Natural killer cell (primary cell): Measurements from ENCODE around the gene SULF2. TPM values are rescaled to one million over a fixed set of nuclear protein-coding genes. Genes with fewer than 3 reads are reported as not detected.

ENCODE experiments used
- ATAC-seq, 3 donors: fragments of 150-1000 bp in 2 of 3; fragments of 200-7000 bp in 1 of 3; cut with Tn5 transposase; 1 replicate in 1 of 3; 2 replicates in 2 of 3; pipeline ENCODE4 v1.10.0; 2021; ENCODE audit warnings: mild to moderate bottlenecking in 2 of 3, moderate library complexity in 2 of 3
- DNase-seq, 2 donors: peaks; one replicate each; pipeline versions ENCODE4 v3.0.0 to v3.0.0-alpha.2; 2013 to 2021; ENCODE audit warnings: mixed read lengths in 1 of 2
- H3K27ac ChIP-seq: one replicate; pipeline ENCODE4 v1.5.1; 2013; ENCODE audit warnings: mild to moderate bottlenecking, low read length
- H3K27me3 ChIP-seq: one replicate; pipeline ENCODE4 v1.6.1; 2013; ENCODE audit warnings: low read length; ENCODE audit not compliant: control insufficient read depth, insufficient read depth
- H3K36me3 ChIP-seq: one replicate; pipeline ENCODE4 v1.6.1; 2013; ENCODE audit warnings: low read length; ENCODE audit not compliant: control insufficient read depth, insufficient read depth
- H3K4me1 ChIP-seq: one replicate; pipeline ENCODE4 v1.6.1; 2013; ENCODE audit warnings: low read length; ENCODE audit not compliant: control insufficient read depth, insufficient read depth
- H3K4me3 ChIP-seq: one replicate; pipeline ENCODE4 v1.5.1; 2013; ENCODE audit warnings: low read length
- H3K9me3 ChIP-seq: one replicate; pipeline ENCODE4 v1.6.1; 2013; ENCODE audit warnings: low read length; ENCODE audit not compliant: control insufficient read depth, insufficient read depth
- H3K27ac Mint-ChIP-seq, 2 donors: one replicate each; pipeline ENCODE4 v1.8.0; 2022; ENCODE audit warnings: mild to moderate bottlenecking in 2 of 2, mixed read lengths in 2 of 2, moderate library complexity in 1 of 2
- H3K27me3 Mint-ChIP-seq, 2 donors: one replicate each; pipeline ENCODE4 v1.8.0; 2022; ENCODE audit warnings: low read depth in 2 of 2, mixed read lengths in 2 of 2
- H3K36me3 Mint-ChIP-seq: one replicate; pipeline ENCODE4 v1.8.0; 2022; ENCODE audit warnings: mixed read lengths
- H3K4me1 Mint-ChIP-seq, 2 donors: one replicate each; pipeline ENCODE4 v1.8.0; 2022; ENCODE audit warnings: mixed read lengths in 2 of 2
- H3K4me3 Mint-ChIP-seq: one replicate; pipeline ENCODE4 v1.8.0; 2022; ENCODE audit warnings: mild to moderate bottlenecking, moderate library complexity, mixed read lengths
- H3K9me3 Mint-ChIP-seq, 2 donors: one replicate each; pipeline ENCODE4 v1.8.0; 2022; ENCODE audit warnings: mixed read lengths in 2 of 2
- WGBS: methylation state at CpG from one replicate; pipeline ENCODE4 v1.1.7; 2013; ENCODE audit warnings: missing lambda C conversion rate; ENCODE audit not compliant: insufficient coverage; 5-methylcytosine and 5-hydroxymethylcytosine counted together
- intact Hi-C: fragments of 100-400 bp; cut with micrococcal nuclease; formaldehyde crosslinking; loops from one replicate; pipeline ENCODE4 v1.14.2; 2022
- total RNA-seq, 4 donors: library from RNA; stranded (reverse); fragments of 120-200 nt in 1 of 4; gene quantifications; one replicate each; pipeline versions ENCODE4 v1.2.3 to v1.2.4, GENCODE V29; 2013 to 2022
- TF ChIP-seq, protein P1 (sequence below): fragments of 200-600 bp; IDR thresholded peaks from one replicate; pipeline ENCODE4 v1.8.0; 2022; ENCODE audit warnings: antibody characterized with exemption

Gene SULF2
- total RNA-seq, 3 donors from 2014 or later (not counting 1 experiment from before 2014, with no cell fraction given), result 8.1 to 48.7 (median 12.3) TPM

DNA sequence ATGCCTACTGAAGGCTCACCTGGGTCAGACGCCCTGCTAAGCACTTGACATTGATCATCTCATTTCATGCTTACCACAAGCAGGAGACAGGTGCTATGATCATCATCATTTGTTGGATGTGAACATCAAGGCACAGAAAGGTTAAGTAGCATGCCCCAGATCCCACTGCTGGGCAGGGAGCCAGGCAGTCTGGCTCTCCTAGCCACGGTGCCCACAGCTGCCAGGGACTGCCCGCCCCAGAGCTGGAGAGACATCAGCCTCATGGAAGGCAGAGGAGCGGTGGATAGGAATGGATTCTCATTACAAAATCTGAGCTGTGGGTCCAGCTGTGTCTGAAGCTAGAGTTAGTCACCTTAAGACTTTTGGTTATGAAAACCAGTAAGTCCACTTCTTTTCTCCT lies 3.6 kb downstream of the SULF2 start:
- H3K9me3 ChIP-seq, result no peaks in the 10 kb centered on the region
- Mint-ChIP-seq H3K4me1 (peaks cover 0 to 4% of the 10 kb centered on the region in 2 donors), H3K9me3 (no peaks in the 10 kb centered on the region), H3K27me3 (peaks cover 33 to 35% of the 10 kb centered on the region in 2 donors), H3K4me3 (no peak overlapping the region), H3K36me3 (no peaks in the 10 kb centered on the region), H3K27ac (no peak overlapping the region)
- DNase-seq (no peak), ATAC-seq (no peak)
- WGBS, result 72% methylated on average over 4 of the region's 4 CpGs
- H3K4me3 ChIP-seq, result no peak overlapping the region
- TF ChIP-seq, protein P1, sequence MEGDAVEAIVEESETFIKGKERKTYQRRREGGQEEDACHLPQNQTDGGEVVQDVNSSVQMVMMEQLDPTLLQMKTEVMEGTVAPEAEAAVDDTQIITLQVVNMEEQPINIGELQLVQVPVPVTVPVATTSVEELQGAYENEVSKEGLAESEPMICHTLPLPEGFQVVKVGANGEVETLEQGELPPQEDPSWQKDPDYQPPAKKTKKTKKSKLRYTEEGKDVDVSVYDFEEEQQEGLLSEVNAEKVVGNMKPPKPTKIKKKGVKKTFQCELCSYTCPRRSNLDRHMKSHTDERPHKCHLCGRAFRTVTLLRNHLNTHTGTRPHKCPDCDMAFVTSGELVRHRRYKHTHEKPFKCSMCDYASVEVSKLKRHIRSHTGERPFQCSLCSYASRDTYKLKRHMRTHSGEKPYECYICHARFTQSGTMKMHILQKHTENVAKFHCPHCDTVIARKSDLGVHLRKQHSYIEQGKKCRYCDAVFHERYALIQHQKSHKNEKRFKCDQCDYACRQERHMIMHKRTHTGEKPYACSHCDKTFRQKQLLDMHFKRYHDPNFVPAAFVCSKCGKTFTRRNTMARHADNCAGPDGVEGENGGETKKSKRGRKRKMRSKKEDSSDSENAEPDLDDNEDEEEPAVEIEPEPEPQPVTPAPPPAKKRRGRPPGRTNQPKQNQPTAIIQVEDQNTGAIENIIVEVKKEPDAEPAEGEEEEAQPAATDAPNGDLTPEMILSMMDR, result no peak
- H3K4me1 ChIP-seq, result peaks cover 10% of the 10 kb centered on the region
- no peaks in the 10 kb centered on the region for H3K27me3 ChIP-seq
- H3K27ac ChIP-seq, result no peak overlapping the region
- intact Hi-C loops, result no loop called here
- no peaks in the 10 kb centered on the region for H3K36me3 ChIP-seq

DNA sequence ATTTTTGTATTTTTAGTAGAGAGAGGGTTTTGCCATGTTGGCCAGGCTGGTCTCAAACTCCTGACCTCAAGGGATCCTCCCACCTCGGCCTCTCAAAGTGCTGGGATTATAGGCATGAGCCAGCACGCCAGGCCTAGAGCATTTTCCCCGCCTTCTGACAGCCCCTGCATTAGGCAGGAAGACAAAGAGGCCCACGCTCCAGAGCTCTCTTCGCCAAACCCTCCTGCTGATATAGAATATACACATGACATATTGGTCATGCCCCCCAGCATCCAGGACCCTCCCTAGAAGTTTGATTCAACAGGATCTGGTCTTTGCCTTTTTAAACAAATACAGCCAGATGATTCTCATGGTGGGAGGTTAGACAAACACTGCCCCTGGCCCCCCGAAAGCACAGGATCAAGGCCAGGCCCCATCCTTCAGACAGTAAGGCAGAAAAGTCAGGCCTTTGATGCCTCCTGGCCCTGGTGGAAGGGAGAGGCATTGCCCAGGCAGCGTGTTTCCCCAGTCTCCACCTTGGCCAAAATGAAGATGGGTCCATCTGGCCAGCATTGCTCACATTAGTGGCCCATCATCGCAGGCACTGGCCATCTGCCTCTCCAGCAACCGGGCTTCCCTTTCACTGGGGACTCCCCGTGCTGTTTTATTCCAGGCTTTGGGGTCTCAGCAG lies 4.4 kb downstream of the SULF2 start:
- Histone ChIP-seq H3K4me1 (peaks cover 7% of the 10 kb centered on the region), H3K27ac (no peak overlapping the region), H3K36me3 (no peaks in the 10 kb centered on the region), H3K4me3 (no peak overlapping the region), H3K9me3 (no peaks in the 10 kb centered on the region), H3K27me3 (no peaks in the 10 kb centered on the region)
- intact Hi-C loops, result no loop called here
- H3K27ac Mint-ChIP-seq, result no peak overlapping the region
- DNase-seq (no peak), ATAC-seq (no peak)
- no peaks in the 10 kb centered on the region for H3K36me3 Mint-ChIP-seq
- TF ChIP-seq, protein P1, result no peak
- H3K27me3 Mint-ChIP-seq, result peaks cover 25 to 29% of the 10 kb centered on the region in 2 donors
- H3K4me1 Mint-ChIP-seq, result no peaks in the 10 kb centered on the region
- no peak overlapping the region for H3K4me3 Mint-ChIP-seq
- H3K9me3 Mint-ChIP-seq, result no peaks in the 10 kb centered on the region
- WGBS, result 89% methylated on average over 10 of the region's 10 CpGs

- Histone ChIP-seq H3K27ac (no peak overlapping the region), H3K9me3 (peaks cover 4% of the 10 kb centered on the region), H3K27me3 (no peaks in the 10 kb centered on the region), H3K4me1 (peaks cover 8% of the 10 kb centered on the region), H3K4me3 (no peak overlapping the region), H3K36me3 (no peaks in the 10 kb centered on the region)
- intact Hi-C loops, result no loop called here
- 89% methylated on average over 17 of the region's 17 CpGs for WGBS
- DNase-seq (no peak), ATAC-seq (no peak)
- TF ChIP-seq, protein P1, result no peak
- H3K36me3 Mint-ChIP-seq, result no peaks in the 10 kb centered on the region
- no peaks in the 10 kb centered on the region for H3K9me3 Mint-ChIP-seq
- H3K4me1 Mint-ChIP-seq, result no peaks in the 10 kb centered on the region
- no peak overlapping the region for H3K27ac Mint-ChIP-seq
- H3K27me3 Mint-ChIP-seq, result peaks cover 15 to 25% of the 10 kb centered on the region in 2 donors
- H3K4me3 Mint-ChIP-seq, result no peak overlapping the region
These were observed 6.6 kb downstream of the SULF2 start for GRCh38 chr20:47778398-47779354.
